Measurements from ENCODE around the gene SLC9A3.

Gene SLC9A3

GRCh38 chr5:521680-522079 is 2.6 kb downstream of the SLC9A3 start:
- H3K27ac ChIP-seq: no peak overlapping the region
- TF ChIP-seq, protein P1, sequence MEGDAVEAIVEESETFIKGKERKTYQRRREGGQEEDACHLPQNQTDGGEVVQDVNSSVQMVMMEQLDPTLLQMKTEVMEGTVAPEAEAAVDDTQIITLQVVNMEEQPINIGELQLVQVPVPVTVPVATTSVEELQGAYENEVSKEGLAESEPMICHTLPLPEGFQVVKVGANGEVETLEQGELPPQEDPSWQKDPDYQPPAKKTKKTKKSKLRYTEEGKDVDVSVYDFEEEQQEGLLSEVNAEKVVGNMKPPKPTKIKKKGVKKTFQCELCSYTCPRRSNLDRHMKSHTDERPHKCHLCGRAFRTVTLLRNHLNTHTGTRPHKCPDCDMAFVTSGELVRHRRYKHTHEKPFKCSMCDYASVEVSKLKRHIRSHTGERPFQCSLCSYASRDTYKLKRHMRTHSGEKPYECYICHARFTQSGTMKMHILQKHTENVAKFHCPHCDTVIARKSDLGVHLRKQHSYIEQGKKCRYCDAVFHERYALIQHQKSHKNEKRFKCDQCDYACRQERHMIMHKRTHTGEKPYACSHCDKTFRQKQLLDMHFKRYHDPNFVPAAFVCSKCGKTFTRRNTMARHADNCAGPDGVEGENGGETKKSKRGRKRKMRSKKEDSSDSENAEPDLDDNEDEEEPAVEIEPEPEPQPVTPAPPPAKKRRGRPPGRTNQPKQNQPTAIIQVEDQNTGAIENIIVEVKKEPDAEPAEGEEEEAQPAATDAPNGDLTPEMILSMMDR (conservative IDR thresholded peaks at IDR 0.05; ENCODE audit: low read depth): no peak
- DNase-seq (ENCODE audit: low spot score): no peak
- ChIA-PET POLR2A (ENCODE audit: low non-redundant PET) (no interaction called here), CTCF (no interaction called here)

DNA sequence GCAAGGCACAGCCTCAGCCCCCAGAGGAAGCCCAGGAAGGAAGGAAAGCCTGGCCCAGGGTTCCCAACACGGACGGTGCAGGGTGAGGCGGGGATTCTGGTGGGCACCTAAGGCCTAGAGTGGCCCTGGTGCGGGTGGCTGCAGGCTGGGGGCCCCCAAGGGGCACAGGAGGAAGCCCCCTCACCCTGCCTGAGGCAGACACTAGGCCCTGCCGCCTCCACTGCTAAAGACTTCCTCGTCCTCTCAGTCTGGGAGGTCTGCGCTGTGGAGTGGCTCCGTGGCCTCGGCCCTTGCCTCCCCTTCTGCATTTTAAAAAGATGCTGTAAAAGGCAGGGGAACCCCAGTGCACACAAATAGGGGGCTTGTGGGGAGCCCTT is 3.4 kb downstream of the SLC9A3 start:
- TF ChIP-seq, protein P1 (conservative IDR thresholded peaks at IDR 0.05; ENCODE audit: low read depth): no peak
- no peak for DNase-seq (ENCODE audit: low spot score)
- H3K27ac ChIP-seq: no peak overlapping the region
- POLR2A ChIA-PET (ENCODE audit: low non-redundant PET): no interaction called here
- CTCF ChIA-PET: no interaction called here

- POLR2A ChIA-PET (ENCODE audit: low non-redundant PET): no interaction called here
- TF ChIP-seq, protein P1 (conservative IDR thresholded peaks at IDR 0.05; ENCODE audit: low read depth): no peak
Observed at GRCh38 chr5:520196-520849, 3.9 kb downstream of the SLC9A3 start.

GRCh38 chr5:518721-519120 is 5.5 kb downstream of the SLC9A3 start:
- CTCF ChIA-PET: interaction anchor here (1.1 kb wide), 1 partner anchor 40 kb away, joined by 3 read pairs; no protein-coding TSS in a partner anchor
- no peak for DNase-seq (ENCODE audit: low spot score)
- POLR2A ChIA-PET (ENCODE audit: low non-redundant PET): no interaction called here
- TF ChIP-seq, protein P1 (conservative IDR thresholded peaks at IDR 0.05; ENCODE audit: low read depth): no peak
- H3K27ac ChIP-seq: peak overlapping the region; percentile 52

More at GRCh38 chr5:520196-520849, 3.9 kb downstream of the SLC9A3 start:
- no peak for DNase-seq (ENCODE audit: low spot score)
- no peak overlapping the region for H3K27ac ChIP-seq
- CTCF ChIA-PET: no interaction called here

DNA sequence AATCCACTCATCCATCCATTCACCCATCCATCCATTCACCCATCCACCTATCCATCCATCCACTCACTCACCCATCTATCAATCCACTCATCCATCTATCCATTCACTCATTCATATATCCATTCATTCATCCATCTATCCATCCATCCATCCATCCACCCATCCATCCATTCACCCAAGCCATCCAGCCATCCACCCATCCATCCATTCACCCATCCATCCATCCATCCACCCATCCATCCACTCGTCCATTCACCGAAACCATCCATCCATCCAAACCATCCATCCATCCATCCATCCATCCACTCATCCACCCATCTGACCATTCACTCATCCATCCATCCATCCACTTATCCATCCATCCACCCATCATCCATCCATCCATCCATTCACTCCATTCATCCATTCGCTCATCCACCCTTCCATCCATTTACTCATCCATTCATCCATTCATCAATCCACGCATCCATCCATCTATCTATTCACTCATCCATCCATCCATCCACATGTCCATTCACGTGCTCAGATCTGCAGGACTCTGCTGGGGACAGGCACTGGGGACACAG is 6.6 kb downstream of the SLC9A3 start:
- TF ChIP-seq, protein P1 (conservative IDR thresholded peaks at IDR 0.05; ENCODE audit: low read depth): no peak
- ChIA-PET CTCF (no interaction called here), POLR2A (ENCODE audit: low non-redundant PET) (no interaction called here)
- H3K27ac ChIP-seq: no peak overlapping the region
- DNase-seq (ENCODE audit: low spot score): no peak

DNA sequence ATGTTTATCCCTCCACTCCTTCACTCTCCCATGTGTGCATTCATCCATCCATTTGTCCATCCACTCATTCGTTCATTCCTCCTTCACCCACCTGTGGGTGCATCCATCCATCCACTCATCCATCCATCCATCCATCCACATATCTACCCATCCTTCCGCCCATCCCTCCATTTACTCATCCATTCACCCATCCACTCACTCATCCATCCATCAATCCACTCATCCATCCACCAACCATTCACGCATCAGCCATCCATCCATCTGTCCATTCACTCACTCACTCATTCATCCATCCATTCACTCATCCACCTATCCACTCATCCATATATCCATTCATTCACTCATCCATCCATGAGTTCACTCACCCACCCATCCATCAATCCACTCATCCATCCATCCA is 7.3 kb downstream of the SLC9A3 start:
- ChIA-PET POLR2A (ENCODE audit: low non-redundant PET) (no interaction called here), CTCF (no interaction called here)
- no peak for DNase-seq (ENCODE audit: low spot score)
- peak overlapping the region; percentile 88 for H3K27ac ChIP-seq
- TF ChIP-seq, protein P1 (conservative IDR thresholded peaks at IDR 0.05; ENCODE audit: low read depth): no peak

Data from RWPE1 (cell line).